OCI-LY3 (cell line): Measurements from ENCODE around the gene PHACTR3.

ENCODE experiments used
- H2AFZ ChIP-seq: fragments of 200-600, 300-600 bp; shearing (Covaris generic); 2 replicates; pipeline ENCODE4 v1.6.0; 2014; ENCODE audit warnings: antibody characterized with exemption, low read depth, low read length
- H3K27ac ChIP-seq: fragments of 200-600, 300-600 bp; sonication (generic); 2 replicates; pipeline ENCODE4 v1.5.1; 2014; ENCODE audit warnings: mild to moderate bottlenecking, low read length, moderate library complexity, mixed read lengths
- H3K27me3 ChIP-seq: fragments of 200-600, 300-600 bp; sonication (generic); 2 replicates; pipeline ENCODE4 v1.6.1; 2014; ENCODE audit warnings: low read depth, low read length, mixed read lengths
- H3K36me3 ChIP-seq: fragments of 200-600, 300-600 bp; sonication (generic); replicated peaks from 2 replicates; pipeline ENCODE3; 2014; ENCODE audit warnings: low read depth, low read length, mixed read lengths
- H3K4me1 ChIP-seq: fragments of 300-600, 200-600 bp; sonication (generic); 2 replicates; pipeline ENCODE4 v1.6.1; 2014; ENCODE audit warnings: low read length, mixed read lengths
- H3K4me2 ChIP-seq: fragments of 200-600, 300-600 bp; sonication (generic); 2 replicates; pipeline ENCODE4 v1.6.1; 2014; ENCODE audit warnings: low read length, mixed read lengths
- H3K4me3 ChIP-seq: fragments of 300-600, 200-600 bp; sonication (generic); 2 replicates; pipeline ENCODE4 v1.5.1; 2014; ENCODE audit warnings: antibody characterized with exemption, mild to moderate bottlenecking, low read length, moderate library complexity
- H3K79me2 ChIP-seq: fragments of 300-600, 200-600 bp; shearing (Covaris generic); 2 replicates; pipeline ENCODE4 v1.6.1; 2014; ENCODE audit warnings: mild to moderate bottlenecking, low read length, mixed read lengths
- H3K9ac ChIP-seq: fragments of 300-600, 200-600 bp; shearing (Covaris generic); 2 replicates; pipeline ENCODE4 v1.6.0; 2014; ENCODE audit warnings: mild to moderate bottlenecking, low read length, moderate library complexity
- H3K9me3 ChIP-seq: fragments of 200-600, 300-600 bp; shearing (Covaris generic); 2 replicates; pipeline ENCODE4 v1.6.1; 2014; ENCODE audit warnings: low read length, mixed read lengths; ENCODE audit not compliant: insufficient read depth
- H4K20me1 ChIP-seq: fragments of 200-600, 300-600 bp; sonication (generic); 2 replicates; pipeline ENCODE4 v1.6.1; 2016; ENCODE audit warnings: low read length, mixed read lengths; ENCODE audit not compliant: insufficient read depth
- CTCF ChIP-seq: fragments of 200-600, 300-600 bp; sonication (generic); IDR thresholded peaks from 2 replicates; pipeline ENCODE4 v1.5.1; 2014; ENCODE audit warnings: antibody characterized with exemption, low read length, low read depth
- EZH2phosphoT487 ChIP-seq: fragments of 200-600 bp; shearing (Covaris generic); IDR thresholded peaks from 2 replicates; pipeline ENCODE4 v1.6.1; 2018; ENCODE audit warnings: antibody characterized with exemption, mixed run types, low read depth

The PHACTR3 gene

DNA sequence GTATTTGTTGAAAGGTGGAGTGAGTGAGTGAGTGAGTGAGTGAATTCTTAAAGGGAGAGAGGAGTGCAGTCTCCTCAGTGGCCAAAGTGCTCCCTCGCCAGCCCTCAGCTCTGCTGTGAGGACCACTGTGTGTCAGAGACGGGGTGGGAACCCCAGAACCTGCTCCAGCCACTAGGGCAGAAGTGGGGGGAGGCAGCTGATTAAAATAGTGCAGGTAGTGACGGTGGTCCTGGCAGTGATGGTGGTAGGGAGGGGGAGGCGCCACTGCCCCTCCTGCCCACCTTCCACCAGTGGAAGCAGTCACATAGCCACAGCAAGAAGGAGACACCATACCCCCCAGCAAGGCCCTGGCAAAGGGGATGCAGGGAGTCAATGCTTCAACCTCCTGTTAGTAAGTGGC lies 133.5 kb downstream of the PHACTR3 start:
- Histone ChIP-seq H3K27ac (no peak overlapping the region), H3K79me2 (no peaks in the 10 kb centered on the region), H3K36me3 (no peaks in the 10 kb centered on the region), H3K9me3 (no peaks in the 10 kb centered on the region), H3K4me2 (no peak overlapping the region), H3K27me3 (peaks cover 40% of the 10 kb centered on the region), H3K4me3 (no peak overlapping the region), H3K9ac (no peak overlapping the region), H2AFZ (no peak overlapping the region), H3K4me1 (no peaks in the 10 kb centered on the region), H4K20me1 (no peaks in the 10 kb centered on the region)
- TF ChIP-seq EZH2phosphoT487: no peak
- no peak for TF ChIP-seq CTCF

DNA sequence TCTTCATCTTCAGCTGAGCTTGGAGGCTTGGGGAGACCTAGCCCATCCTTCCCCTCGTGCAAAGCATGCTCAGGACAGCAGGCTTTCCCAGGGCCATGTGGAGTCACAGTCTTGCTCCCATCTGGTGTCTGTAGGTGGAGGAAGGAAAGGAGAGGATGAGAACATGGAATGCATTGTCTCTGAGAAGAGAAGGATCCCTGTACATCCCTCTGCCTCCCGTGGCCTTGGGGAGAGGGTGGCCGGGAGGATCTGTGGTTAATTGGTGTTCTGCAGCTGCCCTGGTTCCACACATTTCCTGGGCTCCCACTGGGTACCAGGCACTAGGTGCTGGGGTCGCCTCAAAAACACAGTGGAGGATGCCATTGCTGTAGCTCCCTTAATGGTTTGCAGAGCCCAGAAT lies 134.5 kb downstream of the PHACTR3 start:
- Histone ChIP-seq H3K9ac (no peak overlapping the region), H3K79me2 (no peaks in the 10 kb centered on the region), H3K4me1 (no peaks in the 10 kb centered on the region), H3K4me3 (no peak overlapping the region), H3K4me2 (no peak overlapping the region), H3K27me3 (peaks cover 30% of the 10 kb centered on the region), H3K9me3 (no peaks in the 10 kb centered on the region), H3K36me3 (no peaks in the 10 kb centered on the region), H2AFZ (no peak overlapping the region), H4K20me1 (no peaks in the 10 kb centered on the region), H3K27ac (no peak overlapping the region)
- no peak for TF ChIP-seq CTCF
- no peak for TF ChIP-seq EZH2phosphoT487

GRCh38 chr20:59740621-59741020 lies 136.3 kb downstream of the PHACTR3 start:
- H3K4me3 ChIP-seq: no peak overlapping the region
- no peak overlapping the region for H3K27ac ChIP-seq
- H3K4me2 ChIP-seq: no peak overlapping the region
- H4K20me1 ChIP-seq: no peaks in the 10 kb centered on the region
- H3K36me3 ChIP-seq: no peaks in the 10 kb centered on the region
- H3K4me1 ChIP-seq: no peaks in the 10 kb centered on the region
- TF ChIP-seq CTCF (no peak), EZH2phosphoT487 (no peak)
- no peaks in the 10 kb centered on the region for H3K9me3 ChIP-seq
- no peak overlapping the region for H3K9ac ChIP-seq
- H3K27me3 ChIP-seq: peaks cover 14% of the 10 kb centered on the region; the same call in 1 of the 2 replicates
- no peak overlapping the region for H2AFZ ChIP-seq
- no peaks in the 10 kb centered on the region for H3K79me2 ChIP-seq

GRCh38 chr20:59741073-59741472 lies 136.7 kb downstream of the PHACTR3 start:
- Histone ChIP-seq H3K4me3 (no peak overlapping the region), H2AFZ (no peak overlapping the region), H3K4me1 (no peaks in the 10 kb centered on the region), H3K27ac (no peak overlapping the region), H3K27me3 (peaks cover 16% of the 10 kb centered on the region; the same call in 1 of the 2 replicates), H3K36me3 (no peaks in the 10 kb centered on the region), H3K79me2 (no peaks in the 10 kb centered on the region), H3K9ac (no peak overlapping the region), H4K20me1 (no peaks in the 10 kb centered on the region), H3K4me2 (no peak overlapping the region), H3K9me3 (no peaks in the 10 kb centered on the region)
- no peak for TF ChIP-seq CTCF
- no peak for TF ChIP-seq EZH2phosphoT487
